Measurements from ENCODE around the gene DIPK1B.

DNA sequence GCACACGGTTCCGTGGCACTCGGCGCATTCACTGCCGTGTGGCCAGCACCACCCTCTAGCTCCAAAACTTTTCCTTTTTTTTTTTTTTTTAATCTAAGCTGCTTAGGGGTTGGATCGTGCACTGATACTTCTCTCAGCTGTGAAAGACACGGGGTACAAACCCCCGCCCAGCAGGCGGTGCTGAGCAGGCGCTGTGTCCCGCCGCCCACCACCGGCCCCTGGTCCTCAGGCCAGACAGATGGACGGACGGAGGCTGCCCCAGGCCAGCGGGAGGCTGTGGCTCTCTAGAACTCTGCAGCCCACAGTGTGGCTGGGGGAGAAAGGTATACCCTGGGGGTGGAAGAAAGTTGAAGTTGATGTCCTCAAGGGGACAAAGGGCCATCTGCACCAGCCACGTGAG, 31.3 kb upstream of the DIPK1B start:
- TF ChIP-seq, protein P1, sequence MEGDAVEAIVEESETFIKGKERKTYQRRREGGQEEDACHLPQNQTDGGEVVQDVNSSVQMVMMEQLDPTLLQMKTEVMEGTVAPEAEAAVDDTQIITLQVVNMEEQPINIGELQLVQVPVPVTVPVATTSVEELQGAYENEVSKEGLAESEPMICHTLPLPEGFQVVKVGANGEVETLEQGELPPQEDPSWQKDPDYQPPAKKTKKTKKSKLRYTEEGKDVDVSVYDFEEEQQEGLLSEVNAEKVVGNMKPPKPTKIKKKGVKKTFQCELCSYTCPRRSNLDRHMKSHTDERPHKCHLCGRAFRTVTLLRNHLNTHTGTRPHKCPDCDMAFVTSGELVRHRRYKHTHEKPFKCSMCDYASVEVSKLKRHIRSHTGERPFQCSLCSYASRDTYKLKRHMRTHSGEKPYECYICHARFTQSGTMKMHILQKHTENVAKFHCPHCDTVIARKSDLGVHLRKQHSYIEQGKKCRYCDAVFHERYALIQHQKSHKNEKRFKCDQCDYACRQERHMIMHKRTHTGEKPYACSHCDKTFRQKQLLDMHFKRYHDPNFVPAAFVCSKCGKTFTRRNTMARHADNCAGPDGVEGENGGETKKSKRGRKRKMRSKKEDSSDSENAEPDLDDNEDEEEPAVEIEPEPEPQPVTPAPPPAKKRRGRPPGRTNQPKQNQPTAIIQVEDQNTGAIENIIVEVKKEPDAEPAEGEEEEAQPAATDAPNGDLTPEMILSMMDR (conservative IDR thresholded peaks at IDR 0.05) = no peak
- TF ChIP-seq ZFX (IDR thresholded peaks at IDR 0.05) = no peak
